ENCODE measurements around the gene PIGU. TPM values are rescaled to one million over a fixed set of nuclear protein-coding genes. Genes with fewer than 3 reads are reported as not detected.
A peak's percentile ranks its signal among the peaks of the same experiment; 100 is the strongest.

Gene PIGU
- total and polyA plus RNA-seq, 2 of the 13 experiments (the other 11 are each of a cell fraction or from before 2014, with no cell fraction given) = 45.5 to 231 TPM

- POLR2A ChIA-PET = interaction anchor here (1.2 kb wide), 1 partner anchor 89 kb away, joined by 3 read pairs; no protein-coding TSS in a partner anchor
- FAIRE-seq (no peak), DNase-seq (ENCODE audit: low spot score) (no peak), ATAC-seq (no peak)
- peaks cover 8% of the 10 kb centered on the region for H3K79me2 ChIP-seq (ENCODE audit: insufficient read depth, low read length)
- no peaks in the 10 kb centered on the region for H4K20me1 ChIP-seq (ENCODE audit: insufficient read depth, low read length)
- no peaks in the 10 kb centered on the region for H3K27me3 ChIP-seq (ENCODE audit: control insufficient read depth in 1 of 2, insufficient read depth in 2 of 2, low read length in 2 of 2)
- H3K36me3 ChIP-seq (replicated peaks in 1 of 2; ENCODE audit: control insufficient read depth in 1 of 2, insufficient read depth in 2 of 2, low read length in 2 of 2) = peaks cover 2 to 11% of the 10 kb centered on the region in 2 experiments; a peak in 4 of 5 replicates
- no TSS peak for BruUV-seq (replicated peaks)
- H3K4me3 ChIP-seq (replicated peaks in 1 of 3; ENCODE audit: insufficient read depth in 1 of 3, low read depth in 2 of 3, low read length in 3 of 3) = no peak overlapping the region
- no peak overlapping the region for H2AFZ ChIP-seq (ENCODE audit: low read length)
- TF ChIP-seq POLR2AphosphoS2 (IDR thresholded peaks at IDR 0.05; ENCODE audit: low read depth, low read length) = peak; percentile 67; the same call in 1 of the 2 replicates
- TF ChIP-seq RAD21 (CRISPR knock-in tag; IDR thresholded peaks at IDR 0.05) = no peak
- TF ChIP-seq, protein P1, sequence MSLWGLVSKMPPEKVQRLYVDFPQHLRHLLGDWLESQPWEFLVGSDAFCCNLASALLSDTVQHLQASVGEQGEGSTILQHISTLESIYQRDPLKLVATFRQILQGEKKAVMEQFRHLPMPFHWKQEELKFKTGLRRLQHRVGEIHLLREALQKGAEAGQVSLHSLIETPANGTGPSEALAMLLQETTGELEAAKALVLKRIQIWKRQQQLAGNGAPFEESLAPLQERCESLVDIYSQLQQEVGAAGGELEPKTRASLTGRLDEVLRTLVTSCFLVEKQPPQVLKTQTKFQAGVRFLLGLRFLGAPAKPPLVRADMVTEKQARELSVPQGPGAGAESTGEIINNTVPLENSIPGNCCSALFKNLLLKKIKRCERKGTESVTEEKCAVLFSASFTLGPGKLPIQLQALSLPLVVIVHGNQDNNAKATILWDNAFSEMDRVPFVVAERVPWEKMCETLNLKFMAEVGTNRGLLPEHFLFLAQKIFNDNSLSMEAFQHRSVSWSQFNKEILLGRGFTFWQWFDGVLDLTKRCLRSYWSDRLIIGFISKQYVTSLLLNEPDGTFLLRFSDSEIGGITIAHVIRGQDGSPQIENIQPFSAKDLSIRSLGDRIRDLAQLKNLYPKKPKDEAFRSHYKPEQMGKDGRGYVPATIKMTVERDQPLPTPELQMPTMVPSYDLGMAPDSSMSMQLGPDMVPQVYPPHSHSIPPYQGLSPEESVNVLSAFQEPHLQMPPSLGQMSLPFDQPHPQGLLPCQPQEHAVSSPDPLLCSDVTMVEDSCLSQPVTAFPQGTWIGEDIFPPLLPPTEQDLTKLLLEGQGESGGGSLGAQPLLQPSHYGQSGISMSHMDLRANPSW (CRISPR knock-in tag; IDR thresholded peaks at IDR 0.05; ENCODE audit: borderline replicate concordance) = no peak
- no peak for TF ChIP-seq ZNF556 (CRISPR knock-in tag; IDR thresholded peaks at IDR 0.05; ENCODE audit: borderline replicate concordance)
- peak; percentile 56; the same call in 1 of the 2 replicates for TF ChIP-seq PAF1 (CRISPR knock-in tag; IDR thresholded peaks at IDR 0.05)
- 0 out of 2 replicates have a peak, but pooled peaks have one; percentile 12 for TF ChIP-seq FOXK2 (IDR thresholded peaks at IDR 0.05)
- TF ChIP-seq ZNF282 (IDR thresholded peaks at IDR 0.05; ENCODE audit: partially characterized antibody) = peak; percentile 6
- 0 out of 2 replicates have a peak, but pooled peaks have one; percentile 9 for TF ChIP-seq MTA1 (CRISPR knock-in tag; IDR thresholded peaks at IDR 0.05; ENCODE audit: borderline replicate concordance)
- no peak for TF ChIP-seq ZBTB40 (IDR thresholded peaks at IDR 0.05)
- no peak for TF ChIP-seq ZBTB40 (CRISPR knock-in tag; IDR thresholded peaks at IDR 0.05)
- no peak for TF ChIP-seq ATF7 (IDR thresholded peaks at IDR 0.05)
- TF ChIP-seq ATF7 (CRISPR knock-in tag; IDR thresholded peaks at IDR 0.05) = 0 out of 2 replicates have a peak, but pooled peaks have one; percentile 35
- no peaks in the 10 kb centered on the region for H3K9me3 ChIP-seq (ENCODE audit: low read length)
- H3K4me2 ChIP-seq (ENCODE audit: low read depth, low read length) = no peak overlapping the region
- in situ Hi-C loops (cut with HindIII; ENCODE audit: extremely low pct_ligation_motif_present, low pct_unique_long_range_greater_than_20kb) (loop anchor here (5.0 kb wide), 1 partner anchor 173 kb away; no protein-coding TSS in a partner anchor), intact Hi-C loops (cut with micrococcal nuclease; ENCODE audit: unreplicated experiment) (no loop called here)
- CTCF ChIA-PET (ENCODE audit: low intra/inter-chr PET ratio, low total read pairs) = no interaction called here
- peaks cover 79% of the 10 kb centered on the region for H3K4me1 ChIP-seq (ENCODE audit: insufficient read depth, low read length)
- no peak overlapping the region for H3K9ac ChIP-seq (ENCODE audit: insufficient read depth, low read depth, low read length)
- H3K27ac ChIP-seq (ENCODE audit: extremely low read length, insufficient read depth, low read length) = peak overlapping the region; percentile 15
These were observed 33.6 kb upstream of the PIGU start for GRCh38 chr20:34710568-34710839.
